Liver (tissue), 3 donors: ENCODE data around the gene BHMT2.

Experiments
- TAF1 ChIP-seq: conservative IDR thresholded peaks from 2 replicates; pipeline ENCODE4 v1.6.1; 2016; ENCODE audit warnings: antibody characterized with exemption, mild to moderate bottlenecking
- TF ChIP-seq, protein P1 (sequence below): fragments of 150-350 bp; IDR thresholded peaks from 2 replicates; pipeline ENCODE4 v1.5.1; 2017; ENCODE audit warnings: improper control_type of control experiment, low read depth, low read length; ENCODE audit not compliant: missing input control
- TF ChIP-seq, protein P2 (sequence below): IDR thresholded peaks from 2 replicates; pipeline ENCODE4 v1.6.1; 2016; ENCODE audit warnings: antibody characterized with exemption
- donor health status: healthy.
- donor health status: healthy.

DNA sequence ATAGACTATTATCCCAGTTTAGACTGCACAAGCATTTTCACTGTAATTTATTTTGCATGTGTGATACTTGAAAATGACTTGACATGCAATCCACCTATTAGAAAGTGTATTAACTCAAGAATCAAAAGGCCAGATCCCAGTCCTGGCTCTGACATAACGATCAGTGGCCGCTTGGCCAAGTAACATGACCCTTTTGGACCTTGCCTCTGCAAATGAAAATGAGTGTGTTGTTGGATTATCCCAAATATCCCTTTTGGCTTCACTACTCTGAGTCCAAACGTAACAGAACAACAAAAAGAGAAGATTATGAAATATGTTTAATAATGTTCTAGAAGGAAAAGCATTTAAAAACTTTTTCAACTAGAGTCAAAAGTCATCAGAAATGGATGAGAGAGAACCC, 19.1 kb upstream of the BHMT2 start:
- TF ChIP-seq, protein P1, sequence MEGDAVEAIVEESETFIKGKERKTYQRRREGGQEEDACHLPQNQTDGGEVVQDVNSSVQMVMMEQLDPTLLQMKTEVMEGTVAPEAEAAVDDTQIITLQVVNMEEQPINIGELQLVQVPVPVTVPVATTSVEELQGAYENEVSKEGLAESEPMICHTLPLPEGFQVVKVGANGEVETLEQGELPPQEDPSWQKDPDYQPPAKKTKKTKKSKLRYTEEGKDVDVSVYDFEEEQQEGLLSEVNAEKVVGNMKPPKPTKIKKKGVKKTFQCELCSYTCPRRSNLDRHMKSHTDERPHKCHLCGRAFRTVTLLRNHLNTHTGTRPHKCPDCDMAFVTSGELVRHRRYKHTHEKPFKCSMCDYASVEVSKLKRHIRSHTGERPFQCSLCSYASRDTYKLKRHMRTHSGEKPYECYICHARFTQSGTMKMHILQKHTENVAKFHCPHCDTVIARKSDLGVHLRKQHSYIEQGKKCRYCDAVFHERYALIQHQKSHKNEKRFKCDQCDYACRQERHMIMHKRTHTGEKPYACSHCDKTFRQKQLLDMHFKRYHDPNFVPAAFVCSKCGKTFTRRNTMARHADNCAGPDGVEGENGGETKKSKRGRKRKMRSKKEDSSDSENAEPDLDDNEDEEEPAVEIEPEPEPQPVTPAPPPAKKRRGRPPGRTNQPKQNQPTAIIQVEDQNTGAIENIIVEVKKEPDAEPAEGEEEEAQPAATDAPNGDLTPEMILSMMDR = no peak
- TF ChIP-seq TAF1 = no peak
- TF ChIP-seq, protein P2, sequence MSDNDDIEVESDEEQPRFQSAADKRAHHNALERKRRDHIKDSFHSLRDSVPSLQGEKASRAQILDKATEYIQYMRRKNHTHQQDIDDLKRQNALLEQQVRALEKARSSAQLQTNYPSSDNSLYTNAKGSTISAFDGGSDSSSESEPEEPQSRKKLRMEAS = peak; percentile 65
